Posterior cingulate gyrus (tissue), 11 donors: Measurements from ENCODE around the gene OBSL1.
A peak's percentile ranks its signal among the peaks of the same experiment; 100 is the strongest.

Experiments
- DNase-seq, 10 donors: peaks; one replicate each; pipeline versions ENCODE4 v3.0.0 to v3.0.0-alpha.2; 2020 to 2021; ENCODE audit warnings: mixed read lengths in 3 of 10
- intact Hi-C: fragments of 100-400 bp; cut with DNase I; formaldehyde crosslinking; loops from one replicate; pipeline ENCODE4 v1.15.1; 2023

The OBSL1 gene

GRCh38 chr2:219506153-219506801, 65.1 kb downstream of the OBSL1 start:
- intact Hi-C loops: no loop called here
- no peak for DNase-seq

GRCh38 chr2:219505585-219505984, 65.8 kb downstream of the OBSL1 start:
- intact Hi-C loops: no loop called here
- DNase-seq: peak in 1 of 10 donors; percentile 67

GRCh38 chr2:219502618-219503017, 68.7 kb downstream of the OBSL1 start:
- intact Hi-C loops: no loop called here
- no peak for DNase-seq

GRCh38 chr2:219501849-219502248, 69.5 kb downstream of the OBSL1 start:
- intact Hi-C loops: no loop called here
- DNase-seq: peak in 1 of 10 donors; percentile 78
